ENCODE data around the gene ABCC1. TPM values are rescaled to one million over a fixed set of nuclear protein-coding genes. Genes with fewer than 3 reads are reported as not detected.

ABCC1 gene
- polyA plus RNA-seq, 1 of the 3 experiments (the other 2 are of a cell fraction): 23.7 TPM

- WGBS (ENCODE audit: low lambda C conversion rate): 69% methylated on average over 2 of the region's 2 CpGs
- H3K36me3 ChIP-seq (replicated peaks in 1 of 2; ENCODE audit: control insufficient read depth in 1 of 2, insufficient read depth in 2 of 2, low read length in 1 of 2): peaks cover 0 to 23% of the 10 kb centered on the region in 2 experiments
- peaks cover 3% of the 10 kb centered on the region; the same call in 1 of the 2 replicates for H4K20me1 ChIP-seq (ENCODE audit: insufficient read depth)
- H3F3A ChIP-seq (replicated peaks; ENCODE audit: insufficient read depth): peaks cover 3% of the 10 kb centered on the region
- no peak overlapping the region for H3K27ac ChIP-seq (ENCODE audit: low read depth in 2 of 2, low read length in 1 of 2)
- no peak overlapping the region for H3K4me3 ChIP-seq (ENCODE audit: low read depth in 2 of 2, low read length in 1 of 2)
- H3K79me2 ChIP-seq (ENCODE audit: insufficient read depth): peaks cover 98% of the 10 kb centered on the region
- H3K9me3 ChIP-seq: no peaks in the 10 kb centered on the region
- H3K9ac ChIP-seq: no peak overlapping the region
- H3K9me2 ChIP-seq: no peaks in the 10 kb centered on the region
- CTCF ChIA-PET: interaction anchor here (0.9 to 1.0 kb wide), 2 partner anchors 8 to 17 kb away, joined by 3 read pairs; no protein-coding TSS in a partner anchor
- no peaks in the 10 kb centered on the region for H3K4me1 ChIP-seq (ENCODE audit: control insufficient read depth in 1 of 2, insufficient read depth in 2 of 2, low read depth in 1 of 2, low read length in 1 of 2)
- no peaks in the 10 kb centered on the region for H3K27me3 ChIP-seq (ENCODE audit: insufficient read depth)
- POLR2A ChIA-PET: interaction anchor here (0.8 kb wide), 1 partner anchor 14 kb away, joined by 3 read pairs; no protein-coding TSS in a partner anchor
- no peak for TF ChIP-seq TAF1 (IDR thresholded peaks at IDR 0.05; ENCODE audit: borderline replicate concordance, low read depth, low read length)
- no peak for DNase-seq
- H3K4me2 ChIP-seq: no peak overlapping the region
- no peak overlapping the region for H2AFZ ChIP-seq (ENCODE audit: low read depth)
These were observed 24.6 kb downstream of the ABCC1 start for GRCh38 chr16:15974057-15974456.

GRCh38 chr16:15975172-15975571, 25.8 kb downstream of the ABCC1 start:
- DNase-seq: no peak
- H3K27ac ChIP-seq (ENCODE audit: low read depth in 2 of 2, low read length in 1 of 2): no peak overlapping the region
- TF ChIP-seq MAX (IDR thresholded peaks at IDR 0.05; ENCODE audit: low read depth): no peak
- TF ChIP-seq NRF1 (IDR thresholded peaks at IDR 0.05; ENCODE audit: low read depth, low read length): no peak
- no peak for TF ChIP-seq TEAD4 (IDR thresholded peaks at IDR 0.05; ENCODE audit: borderline replicate concordance, insufficient read depth)
- TF ChIP-seq RAD21 (IDR thresholded peaks at IDR 0.05; ENCODE audit: low read length): no peak
- TF ChIP-seq TCF12 (IDR thresholded peaks at IDR 0.05): no peak
- no peak for TF ChIP-seq RFX5 (IDR thresholded peaks at IDR 0.05; ENCODE audit: low read length)
- no peaks in the 10 kb centered on the region for H3K9me3 ChIP-seq
- H3K4me2 ChIP-seq: no peak overlapping the region
- H3K79me2 ChIP-seq (ENCODE audit: insufficient read depth): peaks cover 97% of the 10 kb centered on the region
- ChIA-PET CTCF (no interaction called here), POLR2A (interaction anchor here (0.7 to 0.8 kb wide), 2 partner anchors 15 to 37 kb away, joined by 3 read pairs; no protein-coding TSS in a partner anchor)
- H2AFZ ChIP-seq (ENCODE audit: low read depth): no peak overlapping the region
- H3K36me3 ChIP-seq (replicated peaks in 1 of 2; ENCODE audit: control insufficient read depth in 1 of 2, insufficient read depth in 2 of 2, low read length in 1 of 2): peaks cover 0 to 16% of the 10 kb centered on the region in 2 experiments
- H3K27me3 ChIP-seq (ENCODE audit: insufficient read depth): no peaks in the 10 kb centered on the region
- no peak overlapping the region for H3K9ac ChIP-seq
- no peaks in the 10 kb centered on the region for H3K9me2 ChIP-seq
- 96% methylated on average over 5 of the region's 5 CpGs for WGBS (ENCODE audit: low lambda C conversion rate)
- H3K4me3 ChIP-seq (ENCODE audit: low read depth in 2 of 2, low read length in 1 of 2): no peak overlapping the region
- peaks cover 3% of the 10 kb centered on the region for H3F3A ChIP-seq (replicated peaks; ENCODE audit: insufficient read depth)
- H4K20me1 ChIP-seq (ENCODE audit: insufficient read depth): peaks cover 3% of the 10 kb centered on the region; the same call in 1 of the 2 replicates
- H3K4me1 ChIP-seq (ENCODE audit: control insufficient read depth in 1 of 2, insufficient read depth in 2 of 2, low read depth in 1 of 2, low read length in 1 of 2): no peaks in the 10 kb centered on the region

- no peak overlapping the region for H3K27ac ChIP-seq (ENCODE audit: low read depth in 2 of 2, low read length in 1 of 2)
- H3K9me2 ChIP-seq: no peaks in the 10 kb centered on the region
- no peaks in the 10 kb centered on the region for H3K4me1 ChIP-seq (ENCODE audit: control insufficient read depth in 1 of 2, insufficient read depth in 2 of 2, low read depth in 1 of 2, low read length in 1 of 2)
- H2AFZ ChIP-seq (ENCODE audit: low read depth): no peak overlapping the region
- no peak overlapping the region for H3K4me3 ChIP-seq (ENCODE audit: low read depth in 2 of 2, low read length in 1 of 2)
- DNase-seq: no peak
- peaks cover 3% of the 10 kb centered on the region for H3F3A ChIP-seq (replicated peaks; ENCODE audit: insufficient read depth)
- no peak for TF ChIP-seq USF1 (IDR thresholded peaks at IDR 0.05; ENCODE audit: borderline replicate concordance, low read depth)
- no peak for TF ChIP-seq CTCF (IDR thresholded peaks at IDR 0.05)
- no peak for TF ChIP-seq MAX (IDR thresholded peaks at IDR 0.05; ENCODE audit: low read depth)
- no peak for TF ChIP-seq EZH2phosphoT487 (IDR thresholded peaks at IDR 0.05; ENCODE audit: borderline replicate concordance, low read depth)
- no peak for TF ChIP-seq IRF3 (IDR thresholded peaks at IDR 0.05; ENCODE audit: low read depth, low read length)
- TF ChIP-seq EP300 (IDR thresholded peaks at IDR 0.05; ENCODE audit: borderline replicate concordance in 1 of 2, low read depth in 1 of 2, low read length in 1 of 2): no peak
- H3K4me2 ChIP-seq: no peak overlapping the region
- no peaks in the 10 kb centered on the region for H3K27me3 ChIP-seq (ENCODE audit: insufficient read depth)
- WGBS (ENCODE audit: low lambda C conversion rate): 96% methylated on average over 5 of the region's 5 CpGs
- H3K36me3 ChIP-seq (replicated peaks in 1 of 2; ENCODE audit: control insufficient read depth in 1 of 2, insufficient read depth in 2 of 2, low read length in 1 of 2): peaks cover 0 to 15% of the 10 kb centered on the region in 2 experiments
- ChIA-PET CTCF (interaction anchor here (1.5 kb wide), 1 partner anchor 9 kb away, joined by 4 read pairs; no protein-coding TSS in a partner anchor), POLR2A (no interaction called here)
- H3K9me3 ChIP-seq: peaks cover 2% of the 10 kb centered on the region; the same call in 1 of the 2 replicates
- H3K9ac ChIP-seq: no peak overlapping the region
- peaks cover 3% of the 10 kb centered on the region; the same call in 1 of the 2 replicates for H4K20me1 ChIP-seq (ENCODE audit: insufficient read depth)
- peaks cover 98% of the 10 kb centered on the region for H3K79me2 ChIP-seq (ENCODE audit: insufficient read depth)
These were observed 26.9 kb downstream of the ABCC1 start for GRCh38 chr16:15976225-15976812.

Measured in SK-N-SH (cell line).